Keratinocyte (primary cell): ENCODE data around the gene SDK1. TPM values are rescaled to one million over a fixed set of nuclear protein-coding genes. Genes with fewer than 3 reads are reported as not detected.

Experiments
- DNase-seq: peaks from one replicate; pipeline ENCODE4 v3.0.0-alpha.2; 2011; ENCODE audit warnings: low read depth, missing footprints, low spot score
- FAIRE-seq: peaks from 2 replicates; lab custom pipeline; 2011; peaks lifted over from hg19 to GRCh38; lab: Jason Lieb, UNC
- H2AFZ ChIP-seq: 2 replicates; pipeline ENCODE4 v1.6.0; 2012; ENCODE audit warnings: low read length, control low read depth, inconsistent platforms; ENCODE audit not compliant: control insufficient read depth
- H3K27ac ChIP-seq: 2 replicates; pipeline ENCODE4 v1.5.1; 2011; ENCODE audit warnings: low read length; ENCODE audit not compliant: control insufficient read depth, insufficient read depth
- H3K27me3 ChIP-seq: 3 replicates; pipeline ENCODE4 v1.6.0; 2011; ENCODE audit warnings: low read length; ENCODE audit not compliant: control insufficient read depth, insufficient read depth; ENCODE audit errors: extremely low read depth
- H3K36me3 ChIP-seq, 2 experiments: 2 replicates in 1 of 2; 3 replicates in 1 of 2; pipeline ENCODE4 v1.5.1; 2011; ENCODE audit warnings: low read length in 2 of 2, mild to moderate bottlenecking in 1 of 2; ENCODE audit not compliant: control insufficient read depth in 2 of 2, insufficient read depth in 2 of 2; ENCODE audit errors: extremely low read depth in 1 of 2
- H3K4me1 ChIP-seq: 3 replicates; pipeline ENCODE4 v1.5.1; 2011; ENCODE audit warnings: low read length; ENCODE audit not compliant: control insufficient read depth, insufficient read depth; ENCODE audit errors: extremely low read depth
- H3K4me2 ChIP-seq: 3 replicates; pipeline ENCODE4 v1.6.0; 2011; ENCODE audit warnings: low read depth, low read length; ENCODE audit not compliant: control insufficient read depth, insufficient read depth; ENCODE audit errors: extremely low read depth
- H3K4me3 ChIP-seq, 3 experiments: fragments of 200-600 bp in 1 of 3; sonication (generic) in 1 of 3; 2 replicates in 2 of 3; 3 replicates in 1 of 3; pipeline ENCODE4 v1.5.1; 2011 to 2016; ENCODE audit warnings: low read length in 3 of 3, mild to moderate bottlenecking in 3 of 3, control low read depth in 2 of 3, inconsistent platforms in 1 of 3, low read depth in 1 of 3, mixed read lengths in 1 of 3, mixed run types in 1 of 3, moderate library complexity in 1 of 3; ENCODE audit not compliant: control insufficient read depth in 2 of 3, insufficient read depth in 2 of 3; ENCODE audit errors: extremely low read depth in 1 of 3
- H3K79me2 ChIP-seq: 2 replicates; pipeline ENCODE4 v1.6.0; 2012; ENCODE audit warnings: low read length; ENCODE audit not compliant: control insufficient read depth, insufficient read depth
- H3K9ac ChIP-seq: 3 replicates; pipeline ENCODE4 v1.6.0; 2011; ENCODE audit warnings: low read length; ENCODE audit not compliant: control insufficient read depth, insufficient read depth; ENCODE audit errors: extremely low read depth
- H3K9me1 ChIP-seq: 3 replicates; pipeline ENCODE4 v1.6.0; 2011; ENCODE audit warnings: low read length; ENCODE audit not compliant: control insufficient read depth, insufficient read depth; ENCODE audit errors: extremely low read depth
- H3K9me3 ChIP-seq: 2 replicates; pipeline ENCODE4 v1.5.1; 2012; ENCODE audit warnings: low read depth, low read length; ENCODE audit not compliant: control insufficient read depth
- H4K20me1 ChIP-seq: 3 replicates; pipeline ENCODE4 v1.6.0; 2011; ENCODE audit warnings: low read length; ENCODE audit not compliant: control insufficient read depth, insufficient read depth; ENCODE audit errors: extremely low read depth
- CTCF ChIP-seq, 3 experiments: IDR thresholded peaks in 1 of 3; conservative IDR thresholded peaks in 1 of 3; optimal IDR thresholded peaks in 1 of 3; 2 replicates in 2 of 3; 3 replicates in 1 of 3; pipeline versions ENCODE3 to v1.5.1; 2011; ENCODE audit warnings: low read length in 3 of 3, mild to moderate bottlenecking in 3 of 3, moderate library complexity in 2 of 3, control low read depth in 1 of 3, inconsistent platforms in 1 of 3; ENCODE audit not compliant: insufficient read depth in 2 of 3; ENCODE audit errors: extremely low read depth in 1 of 3
- EZH2 ChIP-seq: IDR thresholded peaks from one replicate; pipeline ENCODE4 v1.6.1; 2012; ENCODE audit warnings: inconsistent platforms, mild to moderate bottlenecking, low read length, moderate library complexity
- dilution Hi-C: fragments of 300-500 bp; cut with MboI; formaldehyde crosslinking; loops from one replicate; pipeline ENCODE4 v1.7.0; 2020; ENCODE audit warnings: low sequenced_read_pairs; ENCODE audit not compliant: extremely low pct_ligation_motif_present
- polyA plus RNA-seq, 5 experiments: library from polyadenylated mRNA; depleted of rRNA in 3 of 5; stranded (reverse) in 3 of 5; stranded (forward) in 1 of 5; unstranded in 1 of 5; fragments of >200 nt; gene quantifications; 1 replicate in 1 of 5; 2 replicates in 3 of 5; 3 replicates in 1 of 5; pipeline versions ENCODE4 v1.2.1 to v1.2.3, GENCODE V29; 2011 to 2012; ENCODE audit warnings: missing spikeins in 2 of 5, low read depth in 1 of 5, low replicate concordance in 1 of 5

The SDK1 gene
- polyA plus RNA-seq, 1 donor (not counting 4 experiments of a cell fraction or from before 2014, with no cell fraction given) = 0.66 TPM

GRCh38 chr7:3924277-3924676 lies 623.2 kb downstream of the SDK1 start:
- Histone ChIP-seq H3K36me3 (peaks cover 0 to 1% of the 10 kb centered on the region in 2 experiments), H3K27me3 (peaks cover 8% of the 10 kb centered on the region), H3K4me1 (peaks cover 11% of the 10 kb centered on the region), H4K20me1 (no peaks in the 10 kb centered on the region), H3K4me3 (no peak overlapping the region), H3K4me2 (no peak overlapping the region), H2AFZ (no peak overlapping the region), H3K9me3 (no peaks in the 10 kb centered on the region), H3K9ac (no peak overlapping the region), H3K27ac (no peak overlapping the region), H3K9me1 (no peaks in the 10 kb centered on the region), H3K79me2 (no peaks in the 10 kb centered on the region)
- dilution Hi-C loops = no loop called here
- DNase-seq (no peak), FAIRE-seq (no peak)
- TF ChIP-seq EZH2 = no peak
- no peak for TF ChIP-seq CTCF (optimal IDR thresholded peaks at IDR 0.05 in 1 of 3, IDR thresholded peaks at IDR 0.05 in 1 of 3, conservative IDR thresholded peaks at IDR 0.05 in 1 of 3; ENCODE audit: extremely low read depth in 1 of 3, insufficient read depth in 2 of 3, low read length in 3 of 3)

- H3K27ac ChIP-seq = no peak overlapping the region
- H3K9ac ChIP-seq = no peak overlapping the region
- peaks cover 8% of the 10 kb centered on the region for H3K27me3 ChIP-seq
- DNase-seq = no peak
- no peak for FAIRE-seq
- no peaks in the 10 kb centered on the region for H4K20me1 ChIP-seq
- no peaks in the 10 kb centered on the region for H3K79me2 ChIP-seq
- TF ChIP-seq EZH2 (no peak), CTCF (optimal IDR thresholded peaks at IDR 0.05 in 1 of 3, IDR thresholded peaks at IDR 0.05 in 1 of 3, conservative IDR thresholded peaks at IDR 0.05 in 1 of 3; ENCODE audit: extremely low read depth in 1 of 3, insufficient read depth in 2 of 3, low read length in 3 of 3) (no peak)
- H3K9me3 ChIP-seq = no peaks in the 10 kb centered on the region
- no peak overlapping the region for H3K4me2 ChIP-seq
- H3K36me3 ChIP-seq = peaks cover 0 to 1% of the 10 kb centered on the region in 2 experiments
- peaks cover 3% of the 10 kb centered on the region for H3K4me1 ChIP-seq
- no peaks in the 10 kb centered on the region for H3K9me1 ChIP-seq
- dilution Hi-C loops = no loop called here
- H3K4me3 ChIP-seq = no peak overlapping the region
- H2AFZ ChIP-seq = no peak overlapping the region
Measured at GRCh38 chr7:3927446-3928110, 626.5 kb downstream of the SDK1 start.
